HEK293 (cell line): ENCODE data around the gene BLVRB.

ENCODE experiments used
- CTCF ChIA-PET: fragments of 350-600 bp; formaldehyde crosslinking; extraction: SDS; loops from one replicate; lab custom pipeline; 2021; ENCODE audit warnings: antibody characterized with exemption; lab: Yijun Ruan, JAX
- POLR2A ChIA-PET: fragments of 300-600 bp; formaldehyde crosslinking; extraction: SDS; loops from one replicate; lab custom pipeline; 2020; ENCODE audit warnings: antibody characterized with exemption, inconsistent platforms; lab: Yijun Ruan, JAX
- H3K27ac ChIP-seq: fragments of 200-500 bp; sonication (Bioruptor generic); 2 replicates; pipeline ENCODE4 v1.5.1; 2014; ENCODE audit warnings: low read depth, low read length, control low read depth, inconsistent platforms; ENCODE audit errors: extremely low read depth
- H3K36me3 ChIP-seq, 2 experiments: fragments of 200-500 bp in 1 of 2; sonication (Bioruptor generic) in 1 of 2; 1 replicate in 1 of 2; 2 replicates in 1 of 2; pipeline ENCODE4 v1.5.1; 2014 to 2017; ENCODE audit warnings: inconsistent platforms in 2 of 2, low read length in 2 of 2; ENCODE audit not compliant: control insufficient read depth in 2 of 2, insufficient read depth in 1 of 2
- H3K4me1 ChIP-seq: fragments of 200-500 bp; sonication (Bioruptor generic); 2 replicates; pipeline ENCODE4 v1.5.1; 2014; ENCODE audit warnings: mild to moderate bottlenecking, low read length, inconsistent platforms; ENCODE audit not compliant: control insufficient read depth, insufficient read depth
- H3K4me3 ChIP-seq: 2 replicates; pipeline ENCODE4 v1.5.1; 2011; ENCODE audit warnings: low read depth, mild to moderate bottlenecking, control low read depth, low read length, moderate library complexity
- H3K9me3 ChIP-seq: fragments of 200-500 bp; sonication (Bioruptor generic); 2 replicates; pipeline ENCODE4 v1.5.1; 2014; ENCODE audit warnings: low read depth, low read length, inconsistent platforms; ENCODE audit not compliant: control insufficient read depth, insufficient read depth
- ATF2 ChIP-seq: fragments of 450-650 bp; formaldehyde crosslinking; IDR thresholded peaks from 2 replicates; pipeline ENCODE4 v1.5.1; 2016; ENCODE audit warnings: missing biosample characterization, missing genetic modification characterization, low read depth
- KLF8 ChIP-seq: fragments of 450-650 bp; formaldehyde crosslinking; IDR thresholded peaks from 2 replicates; pipeline ENCODE4 v1.5.1; 2016; ENCODE audit warnings: missing biosample characterization, missing genetic modification characterization
- PRDM10 ChIP-seq: fragments of 450-650 bp; formaldehyde crosslinking; IDR thresholded peaks from 2 replicates; pipeline ENCODE4 v1.5.1; 2016; ENCODE audit warnings: missing biosample characterization, missing genetic modification characterization
- YY1 ChIP-seq: fragments of 450-650 bp; formaldehyde crosslinking; IDR thresholded peaks from 2 replicates; pipeline ENCODE4 v1.5.1; 2018; ENCODE audit warnings: missing biosample characterization, missing genetic modification characterization
- ZBTB10 ChIP-seq: fragments of 450-650 bp; formaldehyde crosslinking; IDR thresholded peaks from 2 replicates; pipeline ENCODE4 v1.5.1; 2016; ENCODE audit warnings: missing biosample characterization, missing genetic modification characterization
- ZBTB48 ChIP-seq: fragments of 450-650 bp; formaldehyde crosslinking; IDR thresholded peaks from 2 replicates; pipeline ENCODE4 v1.5.1; 2016; ENCODE audit warnings: missing biosample characterization, missing genetic modification characterization
- ZBTB7A ChIP-seq: fragments of 450-650 bp; formaldehyde crosslinking; IDR thresholded peaks from 2 replicates; pipeline ENCODE4 v1.5.1; 2016; ENCODE audit warnings: low read depth, missing biosample characterization, missing genetic modification characterization
- ZFP3 ChIP-seq: fragments of 450-650 bp; formaldehyde crosslinking; IDR thresholded peaks from 2 replicates; pipeline ENCODE4 v1.5.1; 2016; ENCODE audit warnings: low read depth, missing biosample characterization, missing genetic modification characterization
- ZFP37 ChIP-seq: fragments of 450-650 bp; formaldehyde crosslinking; IDR thresholded peaks from 2 replicates; pipeline ENCODE4 v1.5.1; 2016; ENCODE audit warnings: missing biosample characterization, missing genetic modification characterization
- ZNF146 ChIP-seq: fragments of 450-650 bp; formaldehyde crosslinking; IDR thresholded peaks from 2 replicates; pipeline ENCODE4 v1.5.1; 2016; ENCODE audit warnings: missing biosample characterization, missing genetic modification characterization
- ZNF221 ChIP-seq: fragments of 450-650 bp; formaldehyde crosslinking; IDR thresholded peaks from 2 replicates; pipeline ENCODE4 v1.5.1; 2017; ENCODE audit warnings: missing biosample characterization, missing genetic modification characterization, borderline replicate concordance
- ZNF280D ChIP-seq: fragments of 450-650 bp; formaldehyde crosslinking; IDR thresholded peaks from 2 replicates; pipeline ENCODE4 v1.5.1; 2016; ENCODE audit warnings: missing biosample characterization, missing genetic modification characterization
- ZNF292 ChIP-seq: fragments of 450-650 bp; formaldehyde crosslinking; IDR thresholded peaks from 2 replicates; pipeline ENCODE4 v1.5.1; 2016; ENCODE audit warnings: low read depth, missing biosample characterization, missing genetic modification characterization, borderline replicate concordance
- ZNF394 ChIP-seq: fragments of 450-650 bp; formaldehyde crosslinking; IDR thresholded peaks from 2 replicates; pipeline ENCODE4 v1.5.1; 2016; ENCODE audit warnings: missing biosample characterization, missing genetic modification characterization, mild to moderate bottlenecking, moderate library complexity, borderline replicate concordance
- ZNF530 ChIP-seq: fragments of 450-650 bp; formaldehyde crosslinking; IDR thresholded peaks from 2 replicates; pipeline ENCODE4 v1.5.1; 2016; ENCODE audit warnings: low read depth, missing biosample characterization, missing genetic modification characterization
- ZNF580 ChIP-seq: fragments of 450-650 bp; formaldehyde crosslinking; IDR thresholded peaks from 2 replicates; pipeline ENCODE4 v1.5.1; 2016; ENCODE audit warnings: missing biosample characterization, missing genetic modification characterization

The BLVRB gene

GRCh38 chr19:40416918-40417642 is 48.5 kb downstream of the BLVRB start (continued):
- TF ChIP-seq ZNF146 (tag by site-specific recombination) (no peak), ZBTB48 (tag by site-specific recombination) (peak; percentile 17; the same call in 1 of the 2 replicates), ZNF394 (tag by site-specific recombination) (no peak), PRDM10 (peak; percentile 81; the same call in 1 of the 2 replicates), ZNF530 (tag by site-specific recombination) (no peak), ZBTB10 (0 out of 2 replicates have a peak, but pooled peaks have one; percentile 48)

GRCh38 chr19:40415768-40416167 is 49.8 kb downstream of the BLVRB start:
- H3K4me3 ChIP-seq: no peak overlapping the region
- H3K36me3 ChIP-seq: no peaks in the 10 kb centered on the region; a peak in 1 of 3 replicates
- ChIA-PET POLR2A (interaction anchor here (0.5 to 5.5 kb wide), 5 partner anchors 10 to 106 kb away, joined by 3 to 38 read pairs (median 3); partner anchors contain the start of genes C19orf47, PLD3 and SERTAD1), CTCF (interaction anchor here (0.6 to 1.8 kb wide), 9 partner anchors 12 to 1231 kb away, joined by 3 to 5 read pairs (median 3); no protein-coding TSS in a partner anchor)
- no peak overlapping the region for H3K27ac ChIP-seq
- TF ChIP-seq ZNF280D (0 out of 2 replicates have a peak, but pooled peaks have one; percentile 62), ZNF221 (tag by site-specific recombination) (no peak), ZFP37 (0 out of 2 replicates have a peak, but pooled peaks have one; percentile 35), ZFP3 (tag by site-specific recombination) (0 out of 2 replicates have a peak, but pooled peaks have one; percentile 12), ZNF292 (tag by site-specific recombination) (no peak), ZNF580 (tag by site-specific recombination) (peak; percentile 81), ZBTB7A (tag by site-specific recombination) (peak; percentile 27; the same call in 1 of the 2 replicates), KLF8 (peak; percentile 52), YY1 (tag by site-specific recombination) (no peak), ATF2 (tag by site-specific recombination) (no peak)
- no peaks in the 10 kb centered on the region for H3K9me3 ChIP-seq
- peaks cover 8% of the 10 kb centered on the region; the same call in 1 of the 2 replicates for H3K4me1 ChIP-seq
